Measurements from ENCODE around the gene ARID3A. TPM values are rescaled to one million over a fixed set of nuclear protein-coding genes. Genes with fewer than 3 reads are reported as not detected.

Gene ARID3A
- total RNA-seq, 2 donors from 2014 or later, result 121 to 124 TPM

DNA sequence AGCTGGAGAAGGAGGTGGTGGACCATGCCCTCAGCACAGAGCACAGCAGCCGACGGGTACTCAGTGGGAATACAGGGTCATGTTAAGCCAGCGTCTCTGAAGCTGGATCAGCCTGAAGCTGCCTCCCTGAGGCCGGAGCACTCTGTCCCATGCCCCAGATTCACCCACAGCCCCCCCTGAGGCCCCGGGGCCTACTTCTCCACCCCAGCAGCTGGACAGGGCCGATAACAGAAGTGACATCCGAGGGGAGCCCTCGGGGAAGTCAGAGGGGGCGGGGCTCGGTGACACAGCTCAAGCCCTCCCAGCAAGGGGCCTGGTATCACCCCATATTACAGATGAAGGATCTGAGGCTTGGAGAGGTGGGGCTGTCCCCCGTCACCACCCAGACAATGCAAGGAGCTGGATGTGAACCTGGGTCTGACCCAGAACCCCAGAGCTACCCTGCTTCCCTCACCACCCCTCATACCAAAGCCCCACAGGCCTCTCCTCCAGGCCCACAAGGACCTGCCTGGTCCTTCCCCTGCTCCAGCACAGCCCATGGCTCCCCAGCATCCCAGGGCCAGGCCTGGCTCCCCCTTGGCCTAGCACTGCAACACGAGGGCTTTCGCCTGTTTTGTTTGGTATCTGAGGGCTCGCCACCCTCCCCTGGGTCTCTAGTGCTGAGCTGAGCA, 18.5 kb upstream of the ARID3A start:
- no peak overlapping the region for H3K4me3 Mint-ChIP-seq
- peaks cover 18% of the 10 kb centered on the region for H3K36me3 Mint-ChIP-seq (ENCODE audit: low read depth)
- TF ChIP-seq, protein P1, sequence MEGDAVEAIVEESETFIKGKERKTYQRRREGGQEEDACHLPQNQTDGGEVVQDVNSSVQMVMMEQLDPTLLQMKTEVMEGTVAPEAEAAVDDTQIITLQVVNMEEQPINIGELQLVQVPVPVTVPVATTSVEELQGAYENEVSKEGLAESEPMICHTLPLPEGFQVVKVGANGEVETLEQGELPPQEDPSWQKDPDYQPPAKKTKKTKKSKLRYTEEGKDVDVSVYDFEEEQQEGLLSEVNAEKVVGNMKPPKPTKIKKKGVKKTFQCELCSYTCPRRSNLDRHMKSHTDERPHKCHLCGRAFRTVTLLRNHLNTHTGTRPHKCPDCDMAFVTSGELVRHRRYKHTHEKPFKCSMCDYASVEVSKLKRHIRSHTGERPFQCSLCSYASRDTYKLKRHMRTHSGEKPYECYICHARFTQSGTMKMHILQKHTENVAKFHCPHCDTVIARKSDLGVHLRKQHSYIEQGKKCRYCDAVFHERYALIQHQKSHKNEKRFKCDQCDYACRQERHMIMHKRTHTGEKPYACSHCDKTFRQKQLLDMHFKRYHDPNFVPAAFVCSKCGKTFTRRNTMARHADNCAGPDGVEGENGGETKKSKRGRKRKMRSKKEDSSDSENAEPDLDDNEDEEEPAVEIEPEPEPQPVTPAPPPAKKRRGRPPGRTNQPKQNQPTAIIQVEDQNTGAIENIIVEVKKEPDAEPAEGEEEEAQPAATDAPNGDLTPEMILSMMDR (conservative IDR thresholded peaks at IDR 0.05), result no peak

DNA sequence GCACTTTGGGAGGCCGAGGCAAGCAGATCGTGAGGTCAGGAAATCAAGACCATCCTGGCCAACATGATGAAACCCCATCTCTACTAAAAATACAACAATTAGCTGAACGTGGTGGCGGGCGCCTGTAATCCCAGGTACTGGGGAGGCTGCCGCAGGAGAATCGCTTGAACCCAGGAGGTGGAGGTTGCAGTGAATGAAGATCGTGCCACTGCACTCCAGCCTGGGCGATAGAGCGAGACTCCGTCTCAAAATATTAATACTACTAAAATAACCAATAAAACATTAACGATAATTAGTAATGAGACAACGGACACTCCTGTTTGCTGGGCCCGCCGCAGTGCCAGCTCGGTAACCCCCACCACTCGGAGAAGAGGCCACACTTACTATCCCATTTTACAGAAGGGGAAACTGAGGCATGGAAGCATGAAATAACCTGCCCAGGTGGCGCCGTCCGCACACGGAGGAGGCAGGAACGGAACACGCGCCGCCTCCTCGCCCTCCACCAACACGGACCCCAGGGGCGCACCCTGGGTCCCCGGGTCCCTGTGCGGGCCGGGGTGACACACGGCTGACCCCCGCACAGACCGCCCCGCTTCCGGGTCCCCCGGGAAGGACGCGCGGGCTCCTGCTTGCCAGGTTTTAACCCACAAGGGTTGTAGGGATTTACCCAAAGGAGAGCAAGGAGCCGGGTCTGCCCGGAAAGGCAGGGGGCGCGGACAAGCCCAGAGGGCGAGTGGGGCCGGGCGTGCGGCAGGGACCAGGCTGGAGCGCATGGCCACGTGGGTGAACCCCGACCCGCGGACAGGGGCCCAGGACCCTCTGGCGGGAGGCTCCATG, 14.4 kb upstream of the ARID3A start:
- no peaks in the 10 kb centered on the region for H3K9me3 Mint-ChIP-seq
- no peaks in the 10 kb centered on the region for H3K9me3 ChIP-seq (ENCODE audit: control insufficient read depth, low read length)
- peaks cover 9% of the 10 kb centered on the region for H3K27me3 ChIP-seq (ENCODE audit: control insufficient read depth, insufficient read depth, low read length, poor library complexity, severe bottlenecking)
- peaks cover 22% of the 10 kb centered on the region for H3K27me3 Mint-ChIP-seq (ENCODE audit: insufficient read depth)
- DNase-seq, result peak; percentile 72
- no peaks in the 10 kb centered on the region for H3K36me3 ChIP-seq (ENCODE audit: control insufficient read depth, insufficient read depth, low read length)
- H3K4me3 ChIP-seq (ENCODE audit: low read length), result no peak overlapping the region
- H3K27ac Mint-ChIP-seq, result no peak overlapping the region
- peak overlapping the region; percentile 68 for H3K4me3 Mint-ChIP-seq
- H3K36me3 Mint-ChIP-seq (ENCODE audit: low read depth), result peaks cover 9% of the 10 kb centered on the region
- 95% methylated on average over 22 to 53 of the region's 54 CpGs for whole genome bisulfite sequencing, 2 experiments (ENCODE audit: insufficient coverage in 1 of 2, insufficient read length in 1 of 2)
- no peak overlapping the region for H3K9ac ChIP-seq (ENCODE audit: extremely low read depth, low read length, poor library complexity, severe bottlenecking)
- H3K4me1 ChIP-seq (ENCODE audit: control insufficient read depth, insufficient read depth, low read length), result no peaks in the 10 kb centered on the region
- peaks cover 5% of the 10 kb centered on the region for H3K4me1 Mint-ChIP-seq
- no peak overlapping the region for H3K27ac ChIP-seq (ENCODE audit: low read depth, low read length)
- TF ChIP-seq, protein P1 (conservative IDR thresholded peaks at IDR 0.05), result no peak

More for the DNA sequence above, 18.5 kb upstream of the ARID3A start:
- Histone ChIP-seq H3K36me3 (ENCODE audit: control insufficient read depth, insufficient read depth, low read length) (peaks cover 7% of the 10 kb centered on the region), H3K4me1 (ENCODE audit: control insufficient read depth, insufficient read depth, low read length) (no peaks in the 10 kb centered on the region), H3K9ac (ENCODE audit: extremely low read depth, low read length, poor library complexity, severe bottlenecking) (no peak overlapping the region), H3K27ac (ENCODE audit: low read depth, low read length) (no peak overlapping the region), H3K4me3 (ENCODE audit: low read length) (no peak overlapping the region), H3K9me3 (ENCODE audit: control insufficient read depth, low read length) (no peaks in the 10 kb centered on the region), H3K27me3 (ENCODE audit: control insufficient read depth, insufficient read depth, low read length, poor library complexity, severe bottlenecking) (no peaks in the 10 kb centered on the region)
- Mint-ChIP-seq H3K27ac (no peak overlapping the region), H3K4me1 (peaks cover 9% of the 10 kb centered on the region), H3K9me3 (no peaks in the 10 kb centered on the region), H3K27me3 (ENCODE audit: insufficient read depth) (no peaks in the 10 kb centered on the region)
- peak; percentile 44 for DNase-seq
- WGBS, 2 experiments (ENCODE audit: insufficient coverage in 1 of 2, insufficient read length in 1 of 2), result 93 to 98% methylated on average over 8 to 14 of the region's 14 CpGs

DNA sequence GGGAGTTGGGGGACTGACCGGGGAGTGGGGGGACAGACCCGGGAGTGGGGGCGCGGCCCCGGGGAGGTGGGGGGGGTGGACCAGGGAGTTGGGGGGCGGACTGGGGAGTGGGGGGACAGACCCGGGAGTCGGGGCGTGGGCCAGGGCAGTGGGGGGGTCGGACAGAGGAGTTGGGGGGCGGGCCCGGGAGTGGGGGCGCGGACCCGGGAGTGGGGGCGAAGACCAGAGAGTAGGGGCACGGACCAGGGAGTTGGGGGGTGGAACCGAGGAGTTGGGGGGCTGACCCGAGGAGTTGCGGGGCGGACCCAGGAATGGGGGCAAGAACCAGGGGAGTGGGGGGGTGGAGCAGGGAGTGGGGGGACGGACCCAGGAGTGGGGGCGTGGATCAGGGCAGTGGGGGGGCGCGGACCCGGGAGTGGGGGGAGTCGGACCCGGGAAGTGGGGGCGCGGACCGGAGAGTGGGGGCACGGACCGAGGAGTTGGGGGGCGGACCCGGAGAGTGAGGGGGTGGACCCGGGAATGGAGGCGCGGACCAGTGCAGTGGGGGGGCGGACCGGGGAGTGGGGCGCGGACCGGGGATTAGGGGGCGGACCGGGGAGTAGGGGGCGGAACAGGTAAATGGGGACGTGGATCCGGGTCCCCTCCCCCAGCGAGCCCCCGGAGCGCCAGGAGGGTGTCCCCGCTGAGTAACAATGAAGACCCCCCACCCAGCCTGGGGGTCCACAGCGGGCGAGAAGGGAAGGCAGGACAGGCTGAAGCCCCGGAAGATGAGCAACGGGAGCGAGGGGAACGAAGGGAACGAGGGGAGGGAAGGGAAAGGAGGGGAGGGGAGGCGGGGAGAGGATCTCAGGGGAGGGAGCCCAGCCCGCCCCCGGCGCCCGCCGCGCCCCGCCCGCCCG, 13.4 kb upstream of the ARID3A start:
- Histone ChIP-seq H3K4me1 (ENCODE audit: control insufficient read depth, insufficient read depth, low read length) (no peaks in the 10 kb centered on the region), H3K4me3 (ENCODE audit: low read length) (peak overlapping the region; percentile 76), H3K36me3 (ENCODE audit: control insufficient read depth, insufficient read depth, low read length) (no peaks in the 10 kb centered on the region), H3K27me3 (ENCODE audit: control insufficient read depth, insufficient read depth, low read length, poor library complexity, severe bottlenecking) (peaks cover 18% of the 10 kb centered on the region), H3K9me3 (ENCODE audit: control insufficient read depth, low read length) (no peaks in the 10 kb centered on the region), H3K27ac (ENCODE audit: low read depth, low read length) (no peak overlapping the region), H3K9ac (ENCODE audit: extremely low read depth, low read length, poor library complexity, severe bottlenecking) (no peak overlapping the region)
- Mint-ChIP-seq H3K4me3 (peak overlapping the region; percentile 68), H3K27ac (no peak overlapping the region), H3K36me3 (ENCODE audit: low read depth) (peaks cover 7% of the 10 kb centered on the region), H3K4me1 (peaks cover 5% of the 10 kb centered on the region), H3K9me3 (no peaks in the 10 kb centered on the region), H3K27me3 (ENCODE audit: insufficient read depth) (peaks cover 30% of the 10 kb centered on the region)
- no peak for DNase-seq
- WGBS, 2 experiments (ENCODE audit: insufficient coverage in 1 of 2, insufficient read length in 1 of 2), result 0 to 3% methylated on average over 8 to 32 of the region's 69 CpGs
- TF ChIP-seq, protein P1 (conservative IDR thresholded peaks at IDR 0.05), result no peak

Measured in endodermal cell (in vitro differentiated cells).